Measurements from ENCODE around the gene SCFD2. TPM values are rescaled to one million over a fixed set of nuclear protein-coding genes. Genes with fewer than 3 reads are reported as not detected.

The SCFD2 gene
- polyA plus RNA-seq, 1 donor: 10.3 TPM

GRCh38 chr4:52912608-52913007, 453.3 kb downstream of the SCFD2 start:
- no peak for DNase-seq

GRCh38 chr4:52911684-52912294, 454.1 kb downstream of the SCFD2 start:
- no peak for DNase-seq

- no peak for DNase-seq
Observed at GRCh38 chr4:52910115-52910514, 455.7 kb downstream of the SCFD2 start.

- no peak for DNase-seq
Observed at GRCh38 chr4:52907510-52907909, 458.4 kb downstream of the SCFD2 start.

GRCh38 chr4:52904421-52904820, 461.4 kb downstream of the SCFD2 start:
- no peak for DNase-seq

- DNase-seq: no peak
Observed at GRCh38 chr4:52903273-52903672, 462.6 kb downstream of the SCFD2 start.

- no peak for DNase-seq
Observed at GRCh38 chr4:52894443-52894842, 471.4 kb downstream of the SCFD2 start.

GRCh38 chr4:52892880-52893279, 473.0 kb downstream of the SCFD2 start:
- no peak for DNase-seq

GRCh38 chr4:52891743-52892142, 474.1 kb downstream of the SCFD2 start:
- DNase-seq: no peak

GRCh38 chr4:52890521-52890791, 475.4 kb downstream of the SCFD2 start:
- no peak for DNase-seq

- peak; percentile 56 for DNase-seq
Observed at GRCh38 chr4:52889778-52890520, 475.9 kb downstream of the SCFD2 start.

- DNase-seq: no peak
Observed at GRCh38 chr4:52889354-52889753, 476.5 kb downstream of the SCFD2 start.

- no peak for DNase-seq
Observed at GRCh38 chr4:52884994-52885393, 480.9 kb downstream of the SCFD2 start.

GRCh38 chr4:52883707-52884669, 481.9 kb downstream of the SCFD2 start:
- DNase-seq: no peak

- no peak for DNase-seq
Observed at GRCh38 chr4:52883183-52883621, 482.7 kb downstream of the SCFD2 start.

GRCh38 chr4:52880994-52881393, 484.9 kb downstream of the SCFD2 start:
- DNase-seq: no peak

GRCh38 chr4:52879471-52879870, 486.4 kb downstream of the SCFD2 start:
- no peak for DNase-seq

- no peak for DNase-seq
Observed at GRCh38 chr4:52877694-52878093, 488.2 kb downstream of the SCFD2 start.

- DNase-seq: no peak
Observed at GRCh38 chr4:52877036-52877435, 488.8 kb downstream of the SCFD2 start.

GRCh38 chr4:52876069-52876468, 489.8 kb downstream of the SCFD2 start:
- no peak for DNase-seq

GRCh38 chr4:52874948-52875347, 490.9 kb downstream of the SCFD2 start:
- no peak for DNase-seq

GRCh38 chr4:52873861-52874343, 492.0 kb downstream of the SCFD2 start:
- DNase-seq: no peak

- DNase-seq: no peak
Observed at GRCh38 chr4:52873191-52873590, 492.7 kb downstream of the SCFD2 start.
